OCI-LY3 (cell line): ENCODE results near the gene NEURL1.
"Not testable (repeated sequence)": the region's sequence is repeated elsewhere in the genome, so short reads cannot be mapped to it uniquely, and the experiment has no call there.

ENCODE experiments used
- H2AFZ ChIP-seq: fragments of 200-600, 300-600 bp; shearing (Covaris generic); 2 replicates; pipeline ENCODE4 v1.6.0; 2014; ENCODE audit warnings: antibody characterized with exemption, low read depth, low read length
- H3K27ac ChIP-seq: fragments of 200-600, 300-600 bp; sonication (generic); 2 replicates; pipeline ENCODE4 v1.5.1; 2014; ENCODE audit warnings: mild to moderate bottlenecking, low read length, moderate library complexity, mixed read lengths
- H3K27me3 ChIP-seq: fragments of 200-600, 300-600 bp; sonication (generic); 2 replicates; pipeline ENCODE4 v1.6.1; 2014; ENCODE audit warnings: low read depth, low read length, mixed read lengths
- H3K36me3 ChIP-seq: fragments of 200-600, 300-600 bp; sonication (generic); replicated peaks from 2 replicates; pipeline ENCODE3; 2014; ENCODE audit warnings: low read depth, low read length, mixed read lengths
- H3K4me1 ChIP-seq: fragments of 300-600, 200-600 bp; sonication (generic); 2 replicates; pipeline ENCODE4 v1.6.1; 2014; ENCODE audit warnings: low read length, mixed read lengths
- H3K4me2 ChIP-seq: fragments of 200-600, 300-600 bp; sonication (generic); 2 replicates; pipeline ENCODE4 v1.6.1; 2014; ENCODE audit warnings: low read length, mixed read lengths
- H3K4me3 ChIP-seq: fragments of 300-600, 200-600 bp; sonication (generic); 2 replicates; pipeline ENCODE4 v1.5.1; 2014; ENCODE audit warnings: antibody characterized with exemption, mild to moderate bottlenecking, low read length, moderate library complexity
- H3K79me2 ChIP-seq: fragments of 300-600, 200-600 bp; shearing (Covaris generic); 2 replicates; pipeline ENCODE4 v1.6.1; 2014; ENCODE audit warnings: mild to moderate bottlenecking, low read length, mixed read lengths
- H3K9ac ChIP-seq: fragments of 300-600, 200-600 bp; shearing (Covaris generic); 2 replicates; pipeline ENCODE4 v1.6.0; 2014; ENCODE audit warnings: mild to moderate bottlenecking, low read length, moderate library complexity
- H3K9me3 ChIP-seq: fragments of 200-600, 300-600 bp; shearing (Covaris generic); 2 replicates; pipeline ENCODE4 v1.6.1; 2014; ENCODE audit warnings: low read length, mixed read lengths; ENCODE audit not compliant: insufficient read depth
- H4K20me1 ChIP-seq: fragments of 200-600, 300-600 bp; sonication (generic); 2 replicates; pipeline ENCODE4 v1.6.1; 2016; ENCODE audit warnings: low read length, mixed read lengths; ENCODE audit not compliant: insufficient read depth
- CTCF ChIP-seq: fragments of 200-600, 300-600 bp; sonication (generic); IDR thresholded peaks from 2 replicates; pipeline ENCODE4 v1.5.1; 2014; ENCODE audit warnings: antibody characterized with exemption, low read length, low read depth
- EZH2phosphoT487 ChIP-seq: fragments of 200-600 bp; shearing (Covaris generic); IDR thresholded peaks from 2 replicates; pipeline ENCODE4 v1.6.1; 2018; ENCODE audit warnings: antibody characterized with exemption, mixed run types, low read depth

The NEURL1 gene

GRCh38 chr10:103502849-103503660, 9.6 kb downstream of the NEURL1 start:
- Histone ChIP-seq H3K4me3 (no peak overlapping the region), H3K27me3 (peaks cover 14% of the 10 kb centered on the region; the same call in 1 of the 2 replicates), H3K79me2 (no peaks in the 10 kb centered on the region), H3K4me2 (no peak overlapping the region), H2AFZ (no peak overlapping the region), H3K4me1 (no peaks in the 10 kb centered on the region), H3K36me3 (no peaks in the 10 kb centered on the region), H3K9me3 (no peaks in the 10 kb centered on the region), H4K20me1 (no peaks in the 10 kb centered on the region), H3K27ac (no peak overlapping the region), H3K9ac (no peak overlapping the region)
- TF ChIP-seq EZH2phosphoT487 (no peak), CTCF (no peak)

- H3K27ac ChIP-seq, H3K79me2 ChIP-seq, H4K20me1 ChIP-seq, H3K4me3 ChIP-seq, H3K4me1 ChIP-seq, H3K9me3 ChIP-seq, H3K4me2 ChIP-seq, H3K36me3 ChIP-seq, H2AFZ ChIP-seq, H3K9ac ChIP-seq: not testable (repeated sequence)
- H3K27me3 ChIP-seq, result peaks cover 11% of the 10 kb centered on the region; the same call in 1 of the 2 replicates
Observed at GRCh38 chr10:103503777-103504176, 10.3 kb downstream of the NEURL1 start.

GRCh38 chr10:103504181-103504783, 10.8 kb downstream of the NEURL1 start:
- H3K4me1 ChIP-seq, result no peaks in the 10 kb centered on the region
- H3K27ac ChIP-seq, result no peak overlapping the region
- H4K20me1 ChIP-seq, result no peaks in the 10 kb centered on the region
- H3K9ac ChIP-seq, result no peak overlapping the region
- H3K36me3 ChIP-seq, result no peaks in the 10 kb centered on the region
- H3K4me3 ChIP-seq, result no peak overlapping the region
- peaks cover 11% of the 10 kb centered on the region; the same call in 1 of the 2 replicates for H3K27me3 ChIP-seq
- no peaks in the 10 kb centered on the region for H3K79me2 ChIP-seq
- H3K9me3 ChIP-seq, result no peaks in the 10 kb centered on the region
- TF ChIP-seq CTCF (no peak), EZH2phosphoT487 (no peak)
- H3K4me2 ChIP-seq, result no peak overlapping the region
- no peak overlapping the region for H2AFZ ChIP-seq

- Histone ChIP-seq H3K4me2 (no peak overlapping the region), H2AFZ (no peak overlapping the region), H4K20me1 (no peaks in the 10 kb centered on the region), H3K9ac (no peak overlapping the region), H3K4me1 (no peaks in the 10 kb centered on the region), H3K27me3 (peaks cover 3% of the 10 kb centered on the region; the same call in 1 of the 2 replicates), H3K36me3 (no peaks in the 10 kb centered on the region), H3K27ac (no peak overlapping the region), H3K9me3 (no peaks in the 10 kb centered on the region), H3K79me2 (no peaks in the 10 kb centered on the region), H3K4me3 (no peak overlapping the region)
- TF ChIP-seq CTCF (no peak), EZH2phosphoT487 (no peak)
Observed at GRCh38 chr10:103506061-103506460, 12.6 kb downstream of the NEURL1 start.
